SU-DHL-6 (cell line): ENCODE results near the gene IL17REL.

ENCODE experiments used
- H2AFZ ChIP-seq: fragments of 200-600 bp; sonication (generic); 2 replicates; pipeline ENCODE4 v1.6.1; 2014; ENCODE audit warnings: low read depth, mild to moderate bottlenecking, moderate library complexity, mixed read lengths, antibody characterized with exemption, low read length; ENCODE audit not compliant: severe bottlenecking
- H3F3A ChIP-seq: fragments of 200-600 bp; shearing (Covaris generic); 2 replicates; pipeline ENCODE4 v1.6.0; 2016; ENCODE audit warnings: antibody characterized with exemption, mild to moderate bottlenecking; ENCODE audit not compliant: insufficient read depth
- H3K27ac ChIP-seq: fragments of 200-600 bp; sonication (generic); 2 replicates; pipeline ENCODE4 v1.5.1; 2016; ENCODE audit warnings: low read depth, mild to moderate bottlenecking, low read length, moderate library complexity, mixed read lengths
- H3K27me3 ChIP-seq: fragments of 200-600 bp; sonication (generic), shearing (Covaris generic); 2 replicates; pipeline ENCODE4 v1.6.0; 2014; ENCODE audit warnings: mild to moderate bottlenecking, low read length
- H3K36me3 ChIP-seq: fragments of 200-600 bp; sonication (generic); 2 replicates; pipeline ENCODE4 v1.6.1; 2014; ENCODE audit warnings: mild to moderate bottlenecking, low read length, mixed read lengths
- H3K4me2 ChIP-seq: fragments of 300-600, 200-600 bp; shearing (Covaris generic), sonication (generic); 2 replicates; pipeline ENCODE4 v1.6.0; 2014; ENCODE audit warnings: low read length, low read depth, mild to moderate bottlenecking; ENCODE audit not compliant: poor library complexity, severe bottlenecking
- H3K4me3 ChIP-seq: fragments of 200-600 bp; sonication (generic); 2 replicates; pipeline ENCODE4 v1.5.1; 2014; ENCODE audit warnings: antibody characterized with exemption, low read length, mild to moderate bottlenecking, mixed read lengths; ENCODE audit not compliant: insufficient read depth, poor library complexity, severe bottlenecking
- H3K79me2 ChIP-seq: fragments of 200-600 bp; sonication (generic); 2 replicates; pipeline ENCODE4 v1.6.1; 2014; ENCODE audit warnings: mild to moderate bottlenecking, low read length, moderate library complexity; ENCODE audit not compliant: insufficient read depth
- H3K9ac ChIP-seq: fragments of 200-600 bp; sonication (generic); 2 replicates; pipeline ENCODE4 v1.7.0; 2014; ENCODE audit warnings: mild to moderate bottlenecking, low read length
- H3K9me2 ChIP-seq: fragments of 200-600 bp; sonication (generic); replicated peaks from 2 replicates; pipeline ENCODE4 v1.6.1; 2014; ENCODE audit warnings: low read length; ENCODE audit not compliant: insufficient read depth
- H3K9me3 ChIP-seq: fragments of 200-600 bp; sonication (generic); 2 replicates; pipeline ENCODE4 v1.6.1; 2014; ENCODE audit warnings: low read length, mixed read lengths; ENCODE audit not compliant: insufficient read depth
- H4K20me1 ChIP-seq: fragments of 200-600 bp; sonication (generic); 2 replicates; pipeline ENCODE4 v1.6.1; 2014; ENCODE audit warnings: low read depth, mild to moderate bottlenecking, antibody characterized with exemption, low read length, moderate library complexity, mixed read lengths
- EZH2phosphoT487 ChIP-seq: fragments of 200-600 bp; sonication (generic), shearing (Covaris generic); conservative IDR thresholded peaks from 2 replicates; pipeline ENCODE4 v1.6.1; 2018; ENCODE audit warnings: mild to moderate bottlenecking, antibody characterized with exemption, low read length, moderate library complexity, mixed read lengths
- TF ChIP-seq, protein P1 (sequence below): fragments of 200-600 bp; sonication (generic); IDR thresholded peaks from one replicate; pipeline ENCODE4 v1.5.1; 2017; ENCODE audit warnings: antibody characterized with exemption, mild to moderate bottlenecking, low read length, moderate library complexity; ENCODE audit not compliant: insufficient read depth, poor library complexity, severe bottlenecking

The IL17REL gene

GRCh38 chr22:49969751-49970527, 42.6 kb downstream of the IL17REL start:
- Histone ChIP-seq H3K27me3 (no peaks in the 10 kb centered on the region), H2AFZ (no peak overlapping the region), H4K20me1 (no peaks in the 10 kb centered on the region), H3K9ac (no peak overlapping the region), H3K9me3 (no peaks in the 10 kb centered on the region), H3K4me3 (no peak overlapping the region), H3K79me2 (no peaks in the 10 kb centered on the region), H3K9me2 (no peaks in the 10 kb centered on the region), H3K4me2 (no peak overlapping the region), H3K27ac (peak overlapping the region; percentile 50), H3K36me3 (no peaks in the 10 kb centered on the region), H3F3A (peaks cover 4% of the 10 kb centered on the region; the same call in 1 of the 2 replicates)
- TF ChIP-seq, protein P1, sequence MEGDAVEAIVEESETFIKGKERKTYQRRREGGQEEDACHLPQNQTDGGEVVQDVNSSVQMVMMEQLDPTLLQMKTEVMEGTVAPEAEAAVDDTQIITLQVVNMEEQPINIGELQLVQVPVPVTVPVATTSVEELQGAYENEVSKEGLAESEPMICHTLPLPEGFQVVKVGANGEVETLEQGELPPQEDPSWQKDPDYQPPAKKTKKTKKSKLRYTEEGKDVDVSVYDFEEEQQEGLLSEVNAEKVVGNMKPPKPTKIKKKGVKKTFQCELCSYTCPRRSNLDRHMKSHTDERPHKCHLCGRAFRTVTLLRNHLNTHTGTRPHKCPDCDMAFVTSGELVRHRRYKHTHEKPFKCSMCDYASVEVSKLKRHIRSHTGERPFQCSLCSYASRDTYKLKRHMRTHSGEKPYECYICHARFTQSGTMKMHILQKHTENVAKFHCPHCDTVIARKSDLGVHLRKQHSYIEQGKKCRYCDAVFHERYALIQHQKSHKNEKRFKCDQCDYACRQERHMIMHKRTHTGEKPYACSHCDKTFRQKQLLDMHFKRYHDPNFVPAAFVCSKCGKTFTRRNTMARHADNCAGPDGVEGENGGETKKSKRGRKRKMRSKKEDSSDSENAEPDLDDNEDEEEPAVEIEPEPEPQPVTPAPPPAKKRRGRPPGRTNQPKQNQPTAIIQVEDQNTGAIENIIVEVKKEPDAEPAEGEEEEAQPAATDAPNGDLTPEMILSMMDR: no peak
- no peak for TF ChIP-seq EZH2phosphoT487

DNA sequence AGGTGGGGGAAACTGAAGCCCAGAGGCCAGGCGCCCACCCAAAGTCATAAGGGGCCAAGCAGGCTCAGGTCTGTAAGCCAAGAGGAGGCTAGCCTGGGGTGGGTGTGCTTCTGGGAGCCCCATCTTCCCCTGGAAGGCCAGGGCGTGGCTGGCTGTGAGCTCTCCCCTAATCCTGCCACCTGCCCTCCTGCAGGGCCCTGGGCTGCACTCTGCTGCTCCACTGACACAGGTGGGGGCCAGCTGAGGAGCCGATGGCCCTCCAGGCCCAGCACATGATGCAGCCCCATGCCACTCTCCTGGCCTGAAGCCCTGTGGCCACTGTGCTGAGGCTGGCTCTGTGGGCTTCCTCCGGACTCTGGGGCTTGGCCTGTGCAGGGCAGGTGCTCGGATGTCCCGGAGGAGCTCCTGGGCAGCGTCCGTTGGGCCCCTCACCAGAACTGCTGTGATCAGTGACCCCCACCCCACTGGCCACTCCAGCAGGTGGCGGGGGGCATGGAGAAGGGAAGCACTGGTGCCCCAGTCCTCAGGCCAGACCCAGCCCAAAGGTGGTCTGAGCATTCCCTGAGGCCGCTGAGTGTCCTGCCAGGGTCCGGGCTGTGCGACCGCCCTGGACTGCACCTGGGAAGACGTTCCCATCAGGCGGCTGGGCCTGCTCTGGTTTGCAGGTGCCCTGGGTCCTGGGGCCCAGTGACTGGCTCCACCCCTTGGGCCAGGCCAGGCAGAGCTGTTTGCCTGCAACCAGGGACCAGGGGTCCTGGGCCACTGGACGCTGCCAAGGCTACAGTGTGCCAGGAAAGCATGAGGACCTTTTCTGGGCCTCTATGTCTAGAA, 43.5 kb downstream of the IL17REL start:
- Histone ChIP-seq H3K9me2 (no peaks in the 10 kb centered on the region), H3F3A (peaks cover 4% of the 10 kb centered on the region; the same call in 1 of the 2 replicates), H3K9me3 (no peaks in the 10 kb centered on the region), H2AFZ (no peak overlapping the region), H3K9ac (no peak overlapping the region), H3K4me3 (no peak overlapping the region), H3K4me2 (no peak overlapping the region), H4K20me1 (no peaks in the 10 kb centered on the region), H3K27ac (no peak overlapping the region), H3K36me3 (no peaks in the 10 kb centered on the region), H3K27me3 (no peaks in the 10 kb centered on the region), H3K79me2 (0 out of 2 replicates have a peak, but pooled peaks cover 1% of the 10 kb centered on the region)
- TF ChIP-seq, protein P1: no peak
- no peak for TF ChIP-seq EZH2phosphoT487

GRCh38 chr22:49968313-49968830, 44.2 kb downstream of the IL17REL start:
- Histone ChIP-seq H3K36me3 (no peaks in the 10 kb centered on the region), H2AFZ (no peak overlapping the region), H3K9ac (no peak overlapping the region), H3K79me2 (0 out of 2 replicates have a peak, but pooled peaks cover 8% of the 10 kb centered on the region), H3K4me2 (no peak overlapping the region), H3K9me2 (no peaks in the 10 kb centered on the region), H3K27me3 (no peaks in the 10 kb centered on the region), H3F3A (peaks cover 7% of the 10 kb centered on the region; the same call in 1 of the 2 replicates), H3K27ac (no peak overlapping the region), H3K4me3 (no peak overlapping the region), H3K9me3 (no peaks in the 10 kb centered on the region), H4K20me1 (no peaks in the 10 kb centered on the region)
- no peak for TF ChIP-seq EZH2phosphoT487
- TF ChIP-seq, protein P1: no peak
